ENCODE results near the gene UGCG. TPM values are rescaled to one million over a fixed set of nuclear protein-coding genes. Genes with fewer than 3 reads are reported as not detected.

The UGCG gene
- total and polyA plus RNA-seq, 12 donors, result 11.1 to 42.6 (median 13.6) TPM

GRCh38 chr9:111928359-111928720, 31.7 kb downstream of the UGCG start:
- intact Hi-C loops (cut with DNase I), result no loop called here
- Histone ChIP-seq H3K4me3 (no peak overlapping the region), H3K27me3 (no peaks in the 10 kb centered on the region), H3K27ac (no peak overlapping the region), H3K36me3 (peaks cover 0 to 100% (median 24%) of the 10 kb centered on the region in 9 donors), H3K4me1 (peaks cover 0 to 41% (median 20%) of the 10 kb centered on the region in 9 donors), H3K9me3 (no peaks in the 10 kb centered on the region)
- ATAC-seq (no peak), DNase-seq (no peak)
- no peak for TF ChIP-seq CTCF (IDR thresholded peaks at IDR 0.05)

- DNase-seq, result no peak
- Histone ChIP-seq H3K9me3 (no peaks in the 10 kb centered on the region), H3K27ac (no peak overlapping the region), H3K27me3 (no peaks in the 10 kb centered on the region), H3K36me3 (peaks cover 0 to 68% (median 20%) of the 10 kb centered on the region in 9 donors), H3K4me3 (no peak overlapping the region), H3K4me1 (peaks cover 0 to 38% (median 13%) of the 10 kb centered on the region in 9 donors)
- no peak for ATAC-seq
- WGBS, 2 donors, result 99% methylated on average over 2 of the region's 2 CpGs
- TF ChIP-seq CTCF (IDR thresholded peaks at IDR 0.05), result no peak
- intact Hi-C loops (cut with DNase I), result no loop called here
Measured at GRCh38 chr9:111934747-111935146, 38.1 kb downstream of the UGCG start.

- H3K27me3 ChIP-seq, result no peaks in the 10 kb centered on the region
- H3K9me3 ChIP-seq, result no peaks in the 10 kb centered on the region
- 95 to 97% methylated on average over 2 of the region's 2 CpGs for WGBS, 2 donors
- H3K4me1 ChIP-seq, result peaks cover 0 to 38% (median 13%) of the 10 kb centered on the region in 9 donors
- no peak overlapping the region for H3K4me3 ChIP-seq
- no peak for DNase-seq
- peak overlapping the region in 1 of 10 donors; percentile 80 for H3K27ac ChIP-seq
- H3K36me3 ChIP-seq, result peaks cover 0 to 52% (median 14%) of the 10 kb centered on the region in 9 donors
- intact Hi-C loops (cut with DNase I), result no loop called here
- no peak for TF ChIP-seq CTCF (IDR thresholded peaks at IDR 0.05)
- no peak for ATAC-seq
Measured at GRCh38 chr9:111936391-111936790, 39.8 kb downstream of the UGCG start.

GRCh38 chr9:111937301-111937700, 40.7 kb downstream of the UGCG start:
- H3K4me3 ChIP-seq, result no peak overlapping the region
- DNase-seq (no peak), ATAC-seq (peak in 1 of 8 donors; percentile 21)
- peaks cover 0 to 43% (median 11%) of the 10 kb centered on the region in 9 donors for H3K36me3 ChIP-seq
- intact Hi-C loops (cut with DNase I), result no loop called here
- no peak for TF ChIP-seq CTCF (IDR thresholded peaks at IDR 0.05)
- no peaks in the 10 kb centered on the region for H3K27me3 ChIP-seq
- peaks cover 0 to 38% (median 13%) of the 10 kb centered on the region in 9 donors for H3K4me1 ChIP-seq
- no peaks in the 10 kb centered on the region for H3K9me3 ChIP-seq
- WGBS, 2 donors, result 89 to 90% methylated on average over 2 of the region's 2 CpGs
- H3K27ac ChIP-seq, result peak overlapping the region in 5 of 10 donors; percentile 2 to 80 (median 9)

All from heart right ventricle (tissue), 16 donors.